H1 (cell line): Measurements from ENCODE around the gene PRF1. TPM values are rescaled to one million over a fixed set of nuclear protein-coding genes. Genes with fewer than 3 reads are reported as not detected.
"Not testable (repeated sequence)": the region's sequence is repeated elsewhere in the genome, so short reads cannot be mapped to it uniquely, and the experiment has no call there.

Experiments used
- CTCF ChIA-PET: fragments of 300-600 bp; sonication (Branson Sonifier 250); formaldehyde crosslinking; loops from one replicate; lab custom pipeline; 2021; ENCODE audit not compliant: partially characterized antibody; lab: Charles Lee
- POLR2A ChIA-PET: fragments of 300-600 bp; sonication (Branson Sonifier 250); formaldehyde crosslinking; loops from one replicate; lab custom pipeline; 2021; ENCODE audit warnings: inconsistent platforms; ENCODE audit not compliant: partially characterized antibody; lab: Charles Lee
- DNase-seq, 2 experiments: peaks; one replicate each; pipeline versions ENCODE4 v3.0.0 to v3.0.0-alpha.2; 2010 to 2022; ENCODE audit warnings: low spot score in 2 of 2, low read depth in 1 of 2, mixed read lengths in 1 of 2
- FAIRE-seq: peaks from 2 replicates; lab custom pipeline; 2011; peaks lifted over from hg19 to GRCh38; lab: Jason Lieb, UNC
- H2AFZ ChIP-seq: 2 replicates; pipeline ENCODE4 v1.8.1; 2012; ENCODE audit warnings: low read length, inconsistent platforms
- H2AK5ac ChIP-seq: 2 replicates; pipeline ENCODE4 v1.6.1; 2013; ENCODE audit warnings: low read depth, low read length
- H2BK120ac ChIP-seq: replicated peaks from 2 replicates; pipeline ENCODE3; 2013; ENCODE audit warnings: low read depth, low read length, inconsistent platforms
- H2BK12ac ChIP-seq: 2 replicates; pipeline ENCODE4 v1.6.1; 2013; ENCODE audit warnings: low read depth, low read length
- H2BK15ac ChIP-seq: 2 replicates; pipeline ENCODE4 v1.6.1; 2013; ENCODE audit warnings: low read length
- H2BK20ac ChIP-seq: 2 replicates; pipeline ENCODE4 v1.6.1; 2013; ENCODE audit warnings: low read length
- H2BK5ac ChIP-seq: 2 replicates; pipeline ENCODE4 v1.6.1; 2013; ENCODE audit warnings: low read depth, low read length
- H3K14ac ChIP-seq: 2 replicates; pipeline ENCODE4 v1.6.1; 2013; ENCODE audit warnings: inconsistent platforms; ENCODE audit not compliant: insufficient read length
- H3K18ac ChIP-seq: 2 replicates; pipeline ENCODE4 v1.6.1; 2013; ENCODE audit warnings: low read length; ENCODE audit errors: extremely low read depth
- H3K23ac ChIP-seq: 2 replicates; pipeline ENCODE4 v1.6.1; 2013; ENCODE audit warnings: inconsistent platforms; ENCODE audit not compliant: insufficient read length
- H3K23me2 ChIP-seq: 2 replicates; pipeline ENCODE4 v1.6.1; 2013; ENCODE audit warnings: low read depth, low read length
- H3K27ac ChIP-seq: 2 replicates; pipeline ENCODE4 v1.6.1; 2011; ENCODE audit warnings: low read depth, low read length, inconsistent platforms
- H3K27me3 ChIP-seq, 4 experiments: replicated peaks in 1 of 4; 1 replicate in 1 of 4; 2 replicates in 3 of 4; pipeline versions ENCODE4 v1.6.1 to v1.8.1; 2011 to 2013; ENCODE audit warnings: low read length in 3 of 4, mild to moderate bottlenecking in 3 of 4, inconsistent platforms in 2 of 4, mixed read lengths in 2 of 4, moderate library complexity in 1 of 4; ENCODE audit not compliant: control insufficient read depth in 3 of 4, insufficient read depth in 3 of 4; ENCODE audit errors: extremely low read depth in 1 of 4
- H3K36me3 ChIP-seq, 4 experiments: 2 replicates each; pipeline versions ENCODE4 v1.6.1 to v1.8.1; 2011 to 2013; ENCODE audit warnings: mild to moderate bottlenecking in 4 of 4, low read length in 3 of 4, moderate library complexity in 2 of 4, control low read depth in 1 of 4, inconsistent platforms in 1 of 4; ENCODE audit not compliant: insufficient read depth in 4 of 4, control insufficient read depth in 2 of 4
- H3K4ac ChIP-seq: replicated peaks from 2 replicates; pipeline ENCODE3; 2013; ENCODE audit warnings: low read length, low read depth, mixed read lengths, inconsistent platforms; ENCODE audit not compliant: insufficient read length
- H3K4me1 ChIP-seq, 4 experiments: replicated peaks in 1 of 4; 1 replicate in 1 of 4; 2 replicates in 3 of 4; pipeline versions ENCODE4 v1.6.1 to v1.8.1; 2011 to 2013; ENCODE audit warnings: low read length in 3 of 4, inconsistent platforms in 2 of 4, mixed read lengths in 1 of 4; ENCODE audit not compliant: insufficient read depth in 4 of 4, control insufficient read depth in 3 of 4
- H3K4me2 ChIP-seq, 2 experiments: 2 replicates each; pipeline versions ENCODE4 v1.6.1 to v1.8.1; 2011 to 2013; ENCODE audit warnings: low read depth in 2 of 2, low read length in 2 of 2, control low read depth in 1 of 2, inconsistent platforms in 1 of 2, mild to moderate bottlenecking in 1 of 2; ENCODE audit not compliant: insufficient read depth in 1 of 2
- H3K4me3 ChIP-seq, 4 experiments: fragments of 200-600, 300-600 bp in 1 of 4; sonication (generic), shearing (Covaris generic), sonication (Bioruptor Twin) in 1 of 4; 2 replicates each; pipeline versions ENCODE4 v1.5.1 to v1.8.1; 2011 to 2016; ENCODE audit warnings: low read length in 4 of 4, low read depth in 3 of 4, control low read depth in 2 of 4, inconsistent platforms in 2 of 4, mild to moderate bottlenecking in 2 of 4, mixed read lengths in 1 of 4, moderate library complexity in 1 of 4; ENCODE audit not compliant: insufficient read depth in 2 of 4; ENCODE audit errors: extremely low read depth in 1 of 4
- H3K56ac ChIP-seq: replicated peaks from 2 replicates; pipeline ENCODE3; 2013; ENCODE audit warnings: low read depth, mild to moderate bottlenecking, mixed read lengths, low read length, inconsistent platforms; ENCODE audit not compliant: insufficient read length
- H3K79me1 ChIP-seq: 2 replicates; pipeline ENCODE4 v1.6.1; 2013; ENCODE audit warnings: low read depth, low read length, control low read depth
- H3K79me2 ChIP-seq, 2 experiments: 2 replicates each; pipeline versions ENCODE4 v1.6.1 to v1.8.1; 2012 to 2013; ENCODE audit warnings: low read length in 2 of 2, mild to moderate bottlenecking in 2 of 2, inconsistent platforms in 1 of 2; ENCODE audit not compliant: insufficient read depth in 2 of 2, control insufficient read depth in 1 of 2
- H3K9ac ChIP-seq, 4 experiments: replicated peaks in 1 of 4; 1 replicate in 1 of 4; 2 replicates in 3 of 4; pipeline versions ENCODE4 v1.6.1 to v1.8.1; 2011 to 2013; ENCODE audit warnings: low read depth in 3 of 4, low read length in 3 of 4, control low read depth in 2 of 4, mild to moderate bottlenecking in 2 of 4, moderate library complexity in 2 of 4, inconsistent platforms in 1 of 4; ENCODE audit errors: extremely low read depth in 1 of 4
- H3K9me3 ChIP-seq, 2 experiments: 2 replicates each; pipeline versions ENCODE4 v1.6.1 to v1.8.1; 2012 to 2013; ENCODE audit warnings: mild to moderate bottlenecking in 2 of 2, moderate library complexity in 2 of 2, control low read depth in 1 of 2, inconsistent platforms in 1 of 2, low read depth in 1 of 2, low read length in 1 of 2, mixed read lengths in 1 of 2; ENCODE audit not compliant: insufficient read depth in 2 of 2
- H4K20me1 ChIP-seq, 2 experiments: replicated peaks in 1 of 2; 2 replicates each; pipeline versions ENCODE3 to v1.8.1; 2011 to 2013; ENCODE audit warnings: inconsistent platforms in 2 of 2, low read length in 2 of 2, mild to moderate bottlenecking in 1 of 2; ENCODE audit not compliant: insufficient read depth in 2 of 2, control insufficient read depth in 1 of 2
- H4K5ac ChIP-seq: 2 replicates; pipeline ENCODE4 v1.6.1; 2013; ENCODE audit warnings: low read length, low read depth, mixed read lengths, inconsistent platforms; ENCODE audit not compliant: insufficient read length
- H4K8ac ChIP-seq: 2 replicates; pipeline ENCODE4 v1.8.0; 2013; ENCODE audit warnings: mild to moderate bottlenecking, moderate library complexity, low read length, inconsistent platforms; ENCODE audit not compliant: insufficient read depth; ENCODE audit errors: extremely low read depth
- H4K91ac ChIP-seq: replicated peaks from 2 replicates; pipeline ENCODE3; 2013; ENCODE audit warnings: low read length, mixed read lengths, inconsistent platforms; ENCODE audit not compliant: insufficient read length
- WGBS, 2 experiments: shearing (Covaris generic) in 1 of 2; methylation state at CpG; one replicate each; pipeline versions ENCODE4 v1.1.6 to v1.1.7; 2013 to 2015; ENCODE audit warnings: low lambda C conversion rate in 2 of 2, mixed read lengths in 2 of 2, inconsistent platforms in 1 of 2, low coverage in 1 of 2, missing lambda C conversion rate in 1 of 2; ENCODE audit not compliant: insufficient replicate concordance in 2 of 2, insufficient coverage in 1 of 2, insufficient read length in 1 of 2; ENCODE audit errors: extremely low coverage in 1 of 2, missing lambda C conversion rate in 1 of 2; 5-methylcytosine and 5-hydroxymethylcytosine counted together
- polyA plus RNA-seq, 7 experiments: library from polyadenylated mRNA; depleted of rRNA in 3 of 7; stranded (reverse) in 5 of 7; unstranded in 2 of 7; fragments of >200 nt in 5 of 7; fragments of 200-250 nt in 2 of 7; gene quantifications; 1 replicate in 5 of 7; 2 replicates in 1 of 7; 4 replicates in 1 of 7; pipeline versions ENCODE4 v1.2.1 to v1.2.3, GENCODE V29; 2011 to 2013; ENCODE audit warnings: missing spikeins in 2 of 7, mixed read lengths in 2 of 7
- total RNA-seq: library from RNA; stranded (reverse); fragmentation: NEBNext Ultra II Directional; extraction: Animal tissue kit (Norgen Biotek cat#: 25700); gene quantifications from 2 replicates; pipeline ENCODE4 v1.2.1, GENCODE V29; 2021

Gene PRF1
- total and polyA plus RNA-seq, 2 of the 8 experiments (the other 6 are each of a cell fraction or from before 2014, with no cell fraction given) = 0.15 TPM; not detected in 1

DNA sequence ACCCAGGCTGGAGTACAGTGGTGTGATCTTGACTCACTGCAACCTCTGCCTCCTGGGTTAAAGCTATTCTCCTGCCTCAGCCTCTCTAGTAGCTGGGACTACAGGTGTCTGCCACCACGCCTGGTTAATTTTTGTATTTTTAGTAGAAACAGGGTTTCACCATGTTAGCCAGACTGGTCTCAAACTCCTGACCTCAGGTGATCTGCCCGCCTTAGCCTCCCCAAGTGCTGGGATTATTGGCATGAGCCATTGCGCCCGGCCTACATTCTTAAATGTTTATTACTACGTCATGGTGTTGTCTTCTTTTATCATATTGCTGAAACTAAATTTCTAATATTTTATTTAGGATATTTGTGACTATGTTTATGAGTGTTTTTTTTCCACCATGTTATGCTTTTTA is 21.4 kb downstream of the PRF1 start:
- H3K4me3 ChIP-seq, H4K91ac ChIP-seq, H3K27ac ChIP-seq, CTCF ChIA-PET, H2BK20ac ChIP-seq, H3K9ac ChIP-seq, H4K5ac ChIP-seq, H3K23ac ChIP-seq, H3K36me3 ChIP-seq, H2AK5ac ChIP-seq, H3K27me3 ChIP-seq, H4K20me1 ChIP-seq, H3K4me1 ChIP-seq, H3K79me1 ChIP-seq, DNase-seq, H2AFZ ChIP-seq, H3K79me2 ChIP-seq, H3K18ac ChIP-seq, H3K56ac ChIP-seq, H3K9me3 ChIP-seq, POLR2A ChIA-PET, H2BK12ac ChIP-seq, H3K4me2 ChIP-seq, H3K14ac ChIP-seq, H2BK15ac ChIP-seq, H2BK120ac ChIP-seq, H3K4ac ChIP-seq, H4K8ac ChIP-seq, H3K23me2 ChIP-seq, H2BK5ac ChIP-seq, FAIRE-seq: not testable (repeated sequence)
- WGBS, 2 experiments = 88% methylated on average over 5 of the region's 5 CpGs; no CpG with 5 or more reads in 1 of the 2 experiments
